Heart left ventricle (tissue), 13 donors: ENCODE measurements around the gene MAST4.

ENCODE experiments used
- CTCF ChIP-seq, 12 donors: fragments of 200-600 bp; sonication (generic) in 4 of 12; IDR thresholded peaks; one replicate each; pipeline versions ENCODE4 v1.5.0 to v1.8.0; 2018 to 2022; ENCODE audit warnings: antibody characterized with exemption in 12 of 12, mild to moderate bottlenecking in 5 of 12
- POLR2A ChIP-seq, 2 donors: fragments of 450-650 bp; IDR thresholded peaks; one replicate each; pipeline ENCODE4 v1.6.1; 2017; ENCODE audit warnings: antibody characterized with exemption in 2 of 2, mild to moderate bottlenecking in 2 of 2, moderate library complexity in 2 of 2
- donor health status: ischemic (EF 13 %, LVEDD 7.1; RV severe dilation, severe dysfunction).
- donor health status: DM: no; HTN: yes; CAD: no.
- donor health status: DM: no; HTN: no; CAD: no.
- donor health status: ischemic (EF 25% LVEDD 6.9; RV normal size, moderate dysfunction).
- donor health status: ischemic (EF 25% LVEDD 5.7; RV mildly dilated, moderate dysfunction).
- donor health status: ischemic (EF 35%, LVEDD 5.7; RV mildly dilated, moderate dysfunction).
- donor health status: nonischemic (EF 11% LVEDD 7.7; RV severe dilation, severe dysfunction).
- donor health status: DM: yes; HTN: yes; CAD: no.
- donor health status: PGD.
- donor health status: ischemic (EF 29% LVEDD 5.4; RV normal size, mild dysfunction).
- donor health status: nonischemic (EF 23%, LVEDD 6.1; RV moderate dilation, normal function).

- no peak for TF ChIP-seq CTCF (IDR thresholded peaks at IDR 0.05)
- TF ChIP-seq POLR2A (IDR thresholded peaks at IDR 0.05), result no peak
These were observed 214.0 kb downstream of the MAST4 start for GRCh38 chr5:66810151-66810550.
